Muscle of arm (tissue), 12 donors: ENCODE data around the gene YIPF2. TPM values are rescaled to one million over a fixed set of nuclear protein-coding genes. Genes with fewer than 3 reads are reported as not detected.

Source experiments
- DNase-seq: peaks from one replicate; pipeline ENCODE4 v3.0.0-alpha.2; 2013
- polyA plus RNA-seq, 12 donors: library from polyadenylated mRNA; unstranded; fragments of 120-200 nt; gene quantifications; one replicate each; pipeline ENCODE4 v1.2.1, GENCODE V29; 2013; ENCODE audit not compliant: insufficient read length in 12 of 12

Gene YIPF2
- polyA plus RNA-seq, 12 donors, result 18.0 to 56.6 (median 23.4) TPM; not detected in 1

GRCh38 chr19:10915130-10916091, 13.0 kb downstream of the YIPF2 start:
- no peak for DNase-seq

- DNase-seq, result no peak
Measured at GRCh38 chr19:10913716-10914340, 14.6 kb downstream of the YIPF2 start.

DNA sequence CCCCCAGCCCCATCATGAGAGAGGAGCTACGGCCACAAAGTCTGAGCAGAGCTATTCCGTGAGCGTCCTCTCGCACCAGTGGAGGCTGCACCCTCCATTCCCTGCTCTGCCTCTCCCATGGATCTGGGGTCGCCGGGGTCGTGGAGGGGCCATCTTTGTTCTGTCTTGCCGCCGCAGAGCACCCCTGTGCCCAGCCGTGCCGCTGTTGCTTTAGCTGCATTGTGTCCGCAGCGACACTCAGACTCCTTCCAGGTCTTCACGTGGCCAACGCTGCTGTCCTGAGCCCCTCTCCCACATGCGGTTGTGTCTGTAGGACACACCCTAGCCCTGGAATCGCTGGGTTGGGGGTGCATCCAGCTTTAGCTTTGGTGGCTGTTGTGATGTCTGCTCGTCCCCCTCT, 15.8 kb downstream of the YIPF2 start:
- no peak for DNase-seq

DNA sequence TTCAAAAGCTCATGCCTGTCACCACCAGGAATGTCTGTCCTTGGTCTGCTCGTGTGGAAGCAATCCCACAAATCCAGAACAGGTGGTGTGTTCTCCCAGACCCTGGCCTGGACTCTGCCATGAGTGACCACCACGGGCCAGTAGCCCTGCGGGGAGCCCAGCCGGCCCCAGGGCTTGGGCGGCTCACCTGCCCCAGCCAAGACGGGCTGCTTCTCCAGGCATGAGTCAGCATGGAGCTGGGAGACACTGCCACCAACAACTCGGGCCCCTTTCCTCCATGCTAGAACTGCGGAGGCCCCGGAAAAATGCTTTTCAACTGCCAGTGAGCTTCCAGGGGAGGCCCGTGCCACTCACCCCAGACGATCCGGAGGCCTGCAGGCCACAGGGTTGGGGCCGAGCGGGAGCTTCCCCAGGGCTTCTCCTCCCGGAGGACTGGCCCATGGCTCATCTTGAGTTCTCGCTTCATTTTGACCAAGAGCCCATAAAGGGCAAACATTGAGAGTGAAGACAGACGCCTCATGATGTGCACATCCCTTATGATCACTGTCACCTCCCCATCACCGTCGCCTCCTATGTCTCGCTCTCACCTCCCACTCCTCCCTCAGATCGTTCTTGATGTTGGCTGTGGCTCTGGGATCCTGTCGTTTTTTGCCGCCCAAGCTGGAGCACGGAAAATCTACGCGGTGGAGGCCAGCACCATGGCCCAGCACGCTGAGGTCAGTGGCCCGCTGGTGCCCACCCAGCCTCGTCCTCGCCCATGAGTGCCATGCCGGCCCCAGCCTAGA, 16.7 kb downstream of the YIPF2 start:
- no peak for DNase-seq

- DNase-seq, result no peak
Measured at GRCh38 chr19:10908380-10908960, 20.0 kb downstream of the YIPF2 start.

DNA sequence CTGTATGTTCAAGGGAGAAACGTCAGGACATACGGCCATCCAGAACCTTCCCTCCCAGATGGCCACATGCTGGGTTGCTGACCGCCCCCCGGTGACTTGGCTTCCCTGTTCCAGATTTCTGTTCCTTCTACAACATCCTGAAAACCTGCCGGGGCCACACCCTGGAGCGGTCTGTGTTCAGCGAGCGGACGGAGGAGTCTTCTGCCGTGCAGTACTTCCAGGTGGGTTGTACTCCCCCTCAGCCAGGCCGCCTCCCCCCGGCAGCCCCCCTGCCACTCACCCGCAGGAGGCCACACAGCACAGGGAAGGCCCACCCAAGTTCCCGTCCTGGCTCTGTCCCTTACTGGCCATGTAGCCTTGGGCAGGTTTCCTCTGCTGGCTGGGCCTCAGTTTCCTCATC, 20.5 kb downstream of the YIPF2 start:
- DNase-seq, result no peak

DNA sequence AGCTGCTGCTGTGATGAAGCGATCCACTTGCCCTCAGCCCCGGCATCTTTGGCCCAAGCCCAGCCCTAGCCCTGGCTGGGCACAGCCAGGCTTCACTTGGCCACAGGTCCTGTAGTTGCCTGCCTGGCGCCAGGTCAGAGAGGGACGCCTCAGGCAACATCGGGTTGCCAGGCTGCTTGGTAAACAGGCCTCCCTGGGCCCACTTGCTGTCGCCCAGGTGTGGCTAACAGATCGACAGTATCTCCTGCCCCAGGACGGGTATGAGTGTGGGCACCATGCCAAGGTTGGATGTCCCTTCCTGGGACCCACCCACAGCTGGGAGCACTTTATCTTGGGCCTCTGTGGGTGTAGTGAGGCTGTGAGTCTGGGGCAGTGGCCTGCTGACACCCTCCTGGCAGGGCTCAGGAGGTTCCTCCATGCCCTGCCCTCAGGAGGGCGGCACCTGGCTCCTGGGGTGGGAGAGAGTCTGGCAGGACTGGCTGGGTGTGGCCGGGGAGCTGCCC, 29.2 kb downstream of the YIPF2 start:
- no peak for DNase-seq

GRCh38 chr19:10898633-10899032, 29.8 kb downstream of the YIPF2 start:
- no peak for DNase-seq

DNA sequence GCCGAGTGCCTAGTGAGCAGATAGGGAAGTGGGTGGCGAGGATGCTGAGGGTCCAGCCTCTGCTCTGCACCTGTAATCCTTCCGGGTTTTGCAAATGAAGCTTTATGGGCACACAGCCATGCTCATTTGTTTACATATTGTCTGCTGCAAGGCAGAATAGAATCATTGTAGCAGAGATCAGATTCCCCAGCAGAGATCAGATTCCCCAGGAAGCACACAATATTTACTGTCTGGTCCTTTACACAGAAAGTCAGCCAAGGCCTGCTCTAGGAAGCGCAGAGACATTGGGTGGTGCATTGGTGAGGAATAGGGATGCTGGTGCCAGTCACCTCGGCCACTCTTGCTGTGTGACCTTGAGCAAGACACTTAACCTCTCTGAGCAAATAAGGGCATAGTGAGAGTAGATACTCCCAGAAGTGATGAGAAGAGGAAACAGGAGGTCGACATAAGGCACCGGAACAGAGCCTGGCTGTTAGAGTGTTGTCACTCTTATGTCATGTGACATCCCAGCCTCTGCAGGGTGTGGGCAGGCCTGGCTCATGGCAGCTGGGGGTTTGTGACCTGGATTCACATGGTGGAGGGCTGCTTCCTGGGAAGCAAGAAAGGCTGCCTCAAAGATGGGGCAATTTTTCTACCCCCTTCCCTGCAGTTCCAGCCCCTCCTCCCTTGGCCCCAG, 31.4 kb downstream of the YIPF2 start:
- no peak for DNase-seq

- no peak for DNase-seq
Measured at GRCh38 chr19:10895920-10896319, 32.5 kb downstream of the YIPF2 start.

DNA sequence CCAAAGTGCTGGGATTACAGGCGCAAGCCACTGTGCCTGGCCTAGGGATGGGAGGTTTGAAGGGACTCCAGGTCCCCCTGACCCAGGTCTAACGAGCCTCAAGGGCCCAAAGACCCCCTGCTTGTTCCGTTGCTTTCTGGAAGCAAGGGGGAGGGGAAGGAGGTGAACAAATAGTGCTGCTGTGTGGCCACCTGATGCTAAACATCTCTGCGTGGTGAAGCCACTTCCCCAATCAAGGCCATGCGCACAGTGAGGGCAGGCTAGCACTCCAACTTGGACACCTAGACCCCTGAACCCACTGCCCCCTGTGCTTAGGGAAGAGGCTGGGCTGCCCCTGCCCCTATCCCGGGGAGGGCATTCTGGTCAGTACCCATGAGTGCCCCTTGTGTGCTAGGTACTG, 33.1 kb downstream of the YIPF2 start:
- DNase-seq, result no peak

GRCh38 chr19:10894911-10895213, 33.6 kb downstream of the YIPF2 start:
- no peak for DNase-seq

DNA sequence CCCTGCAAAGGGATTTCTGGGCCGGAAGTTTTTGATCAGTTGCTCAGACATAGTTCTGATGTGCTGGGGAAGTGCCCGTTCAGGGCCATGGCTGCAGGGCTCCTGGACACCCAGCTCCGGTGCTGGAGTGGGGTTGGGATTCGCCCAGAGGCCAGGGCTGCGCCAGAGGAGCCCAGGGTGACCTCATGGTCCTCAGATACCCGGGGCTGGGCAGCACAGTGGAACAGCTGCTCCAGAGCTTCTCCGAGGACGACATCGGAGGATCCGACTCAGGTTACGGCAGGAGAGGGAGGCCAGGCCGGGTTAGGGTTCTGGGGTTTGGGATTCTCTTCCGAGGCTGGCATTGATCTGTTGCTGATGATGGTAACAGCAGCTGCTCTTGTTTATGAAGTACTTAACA, 36.2 kb downstream of the YIPF2 start:
- DNase-seq, result no peak

DNA sequence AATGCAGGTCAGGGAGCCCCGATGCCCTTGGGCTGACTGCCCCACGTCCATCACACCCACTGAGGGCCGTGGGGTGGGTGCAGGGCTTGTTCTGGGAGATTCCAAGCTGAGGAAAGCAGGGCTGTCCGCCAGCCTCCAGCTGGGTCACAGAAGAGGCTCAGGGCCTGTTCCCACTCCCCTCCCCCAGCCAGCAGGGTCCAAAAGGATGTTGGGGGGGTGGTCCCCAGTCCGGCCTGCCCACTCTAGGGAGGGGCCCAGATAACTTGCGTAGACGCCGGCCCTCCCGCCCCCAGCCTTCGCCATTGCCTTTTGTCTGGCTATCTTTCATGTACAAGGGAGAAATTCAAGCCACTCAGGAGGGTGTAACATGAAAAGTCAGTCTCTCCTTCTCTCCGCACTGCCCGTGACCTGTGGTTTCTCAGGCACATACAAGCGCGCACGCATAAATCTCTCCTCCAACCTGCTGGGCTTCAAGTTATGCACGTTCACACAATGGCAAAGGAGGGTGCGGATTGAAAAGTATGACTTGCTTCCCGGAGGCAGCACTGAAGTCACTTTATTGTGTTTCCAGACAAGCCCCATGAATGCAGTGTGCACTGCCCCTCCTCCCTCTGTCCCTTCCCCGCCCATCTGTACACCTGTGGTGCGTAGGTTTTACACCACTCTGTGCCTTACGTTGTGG, 36.9 kb downstream of the YIPF2 start:
- DNase-seq, result no peak

GRCh38 chr19:10889880-10890279, 38.6 kb downstream of the YIPF2 start:
- DNase-seq, result no peak

- no peak for DNase-seq
Measured at GRCh38 chr19:10888421-10888866, 40.0 kb downstream of the YIPF2 start.

DNA sequence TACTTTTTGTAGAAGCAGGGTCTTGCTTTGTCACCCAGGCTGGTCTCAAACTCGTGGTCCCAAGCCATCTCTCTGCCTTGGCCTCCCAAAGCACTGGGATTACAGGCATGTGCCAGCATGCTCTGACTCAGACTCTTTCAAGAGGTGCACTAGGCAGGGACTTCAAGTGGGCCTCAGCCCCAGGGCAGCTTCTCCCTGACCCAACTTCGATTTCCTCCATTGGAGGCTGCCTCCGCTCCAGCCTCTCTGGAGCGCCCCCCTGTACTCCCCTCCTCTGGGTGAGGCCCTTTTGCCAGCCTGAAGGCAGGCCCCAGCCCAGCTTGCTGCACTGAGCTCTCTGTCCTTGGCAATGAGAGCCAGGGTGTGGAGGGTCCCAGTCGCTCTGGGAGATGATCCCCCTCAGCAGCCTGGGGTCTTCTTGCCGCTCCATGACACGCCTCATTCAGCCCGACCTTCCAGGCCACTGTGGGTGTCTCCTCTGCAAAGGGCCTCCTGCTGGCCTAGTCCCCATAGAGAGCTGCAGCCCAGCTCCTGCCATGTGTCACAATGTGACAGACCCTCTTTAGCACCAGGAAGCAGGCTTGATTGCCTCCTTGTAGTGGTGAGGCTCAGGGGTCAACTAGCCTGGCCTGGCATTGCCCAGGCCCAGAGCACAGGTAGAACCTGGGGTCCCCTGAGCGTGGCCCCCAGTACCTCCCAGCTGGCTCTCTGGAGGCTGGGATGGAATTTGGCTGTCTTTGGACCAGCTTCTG, 40.6 kb downstream of the YIPF2 start:
- DNase-seq, result no peak

- DNase-seq, result no peak
Measured at GRCh38 chr19:10885201-10886169, 43.0 kb downstream of the YIPF2 start.

GRCh38 chr19:10884274-10884673, 44.2 kb downstream of the YIPF2 start:
- no peak for DNase-seq
